Measurements from ENCODE around the gene PTPRU.

PTPRU gene

GRCh38 chr1:29343476-29343875, 107.2 kb downstream of the PTPRU start:
- TF ChIP-seq GATA2 (IDR thresholded peaks at IDR 0.05; ENCODE audit: low read depth, low read length) (no peak), GATA3 (IDR thresholded peaks at IDR 0.05; ENCODE audit: low read depth, low read length) (no peak)

GRCh38 chr1:29343908-29344307, 107.6 kb downstream of the PTPRU start:
- TF ChIP-seq GATA3 (IDR thresholded peaks at IDR 0.05; ENCODE audit: low read depth, low read length) (no peak), GATA2 (IDR thresholded peaks at IDR 0.05; ENCODE audit: low read depth, low read length) (no peak)

- no peak for TF ChIP-seq GATA3 (IDR thresholded peaks at IDR 0.05; ENCODE audit: low read depth, low read length)
- TF ChIP-seq GATA2 (IDR thresholded peaks at IDR 0.05; ENCODE audit: low read depth, low read length) = no peak
Observed at GRCh38 chr1:29344336-29344735, 108.0 kb downstream of the PTPRU start.

GRCh38 chr1:29346576-29346975, 110.3 kb downstream of the PTPRU start:
- TF ChIP-seq GATA3 (IDR thresholded peaks at IDR 0.05; ENCODE audit: low read depth, low read length) (no peak), GATA2 (IDR thresholded peaks at IDR 0.05; ENCODE audit: low read depth, low read length) (no peak)

GRCh38 chr1:29349871-29350491, 113.7 kb downstream of the PTPRU start:
- no peak for TF ChIP-seq GATA3 (IDR thresholded peaks at IDR 0.05; ENCODE audit: low read depth, low read length)
- no peak for TF ChIP-seq GATA2 (IDR thresholded peaks at IDR 0.05; ENCODE audit: low read depth, low read length)

GRCh38 chr1:29352719-29353420, 116.5 kb downstream of the PTPRU start:
- TF ChIP-seq GATA2 (IDR thresholded peaks at IDR 0.05; ENCODE audit: low read depth, low read length) = no peak
- no peak for TF ChIP-seq GATA3 (IDR thresholded peaks at IDR 0.05; ENCODE audit: low read depth, low read length)

GRCh38 chr1:29354511-29355098, 118.3 kb downstream of the PTPRU start:
- TF ChIP-seq GATA2 (IDR thresholded peaks at IDR 0.05; ENCODE audit: low read depth, low read length) (no peak), GATA3 (IDR thresholded peaks at IDR 0.05; ENCODE audit: low read depth, low read length) (no peak)

GRCh38 chr1:29355375-29355774, 119.1 kb downstream of the PTPRU start:
- TF ChIP-seq GATA2 (IDR thresholded peaks at IDR 0.05; ENCODE audit: low read depth, low read length) (no peak), GATA3 (IDR thresholded peaks at IDR 0.05; ENCODE audit: low read depth, low read length) (no peak)

- TF ChIP-seq GATA2 (IDR thresholded peaks at IDR 0.05; ENCODE audit: low read depth, low read length) (no peak), GATA3 (IDR thresholded peaks at IDR 0.05; ENCODE audit: low read depth, low read length) (no peak)
Observed at GRCh38 chr1:29356663-29357062, 120.3 kb downstream of the PTPRU start.

- TF ChIP-seq GATA3 (IDR thresholded peaks at IDR 0.05; ENCODE audit: low read depth, low read length) (no peak), GATA2 (IDR thresholded peaks at IDR 0.05; ENCODE audit: low read depth, low read length) (no peak)
Observed at GRCh38 chr1:29357452-29357851, 121.1 kb downstream of the PTPRU start.

GRCh38 chr1:29358183-29358582, 121.9 kb downstream of the PTPRU start:
- no peak for TF ChIP-seq GATA3 (IDR thresholded peaks at IDR 0.05; ENCODE audit: low read depth, low read length)
- TF ChIP-seq GATA2 (IDR thresholded peaks at IDR 0.05; ENCODE audit: low read depth, low read length) = no peak

- TF ChIP-seq GATA3 (IDR thresholded peaks at IDR 0.05; ENCODE audit: low read depth, low read length) (no peak), GATA2 (IDR thresholded peaks at IDR 0.05; ENCODE audit: low read depth, low read length) (no peak)
Observed at GRCh38 chr1:29360768-29361167, 124.4 kb downstream of the PTPRU start.

GRCh38 chr1:29361686-29362085, 125.4 kb downstream of the PTPRU start:
- TF ChIP-seq GATA2 (IDR thresholded peaks at IDR 0.05; ENCODE audit: low read depth, low read length) (no peak), GATA3 (IDR thresholded peaks at IDR 0.05; ENCODE audit: low read depth, low read length) (no peak)

- TF ChIP-seq GATA2 (IDR thresholded peaks at IDR 0.05; ENCODE audit: low read depth, low read length) (no peak), GATA3 (IDR thresholded peaks at IDR 0.05; ENCODE audit: low read depth, low read length) (no peak)
Observed at GRCh38 chr1:29362116-29362515, 125.8 kb downstream of the PTPRU start.

GRCh38 chr1:29362764-29363163, 126.4 kb downstream of the PTPRU start:
- no peak for TF ChIP-seq GATA2 (IDR thresholded peaks at IDR 0.05; ENCODE audit: low read depth, low read length)
